GM12878 (cell line): ENCODE data around the gene RNF121. TPM values are rescaled to one million over a fixed set of nuclear protein-coding genes. Genes with fewer than 3 reads are reported as not detected.

ENCODE experiments used
- ATAC-seq: fragments of 200-7000 bp; cut with Tn5 transposase; 3 replicates; pipeline ENCODE4 v1.9.1; 2020; ENCODE audit warnings: mild to moderate bottlenecking, moderate library complexity
- BruUV-seq: library from RNA; stranded (reverse); fragments of 400-500 nt; replicated peaks from 2 replicates; lab custom pipeline; 2021; lab: Mats Ljungman, UMichigan
- CTCF ChIA-PET: fragments of 300-600 bp; sonication (Branson Sonifier 250); formaldehyde crosslinking; extraction: SDS; loops from one replicate; lab custom pipeline; 2021; ENCODE audit warnings: inconsistent platforms; lab: Yijun Ruan, JAX
- POLR2A ChIA-PET: fragments of 350-600 bp; formaldehyde crosslinking; extraction: SDS; loops from one replicate; lab custom pipeline; 2021; ENCODE audit warnings: inconsistent platforms; lab: Charles Lee
- RAD21 ChIA-PET: fragments of 300-600 bp; sonication (Branson Sonifier 250); formaldehyde crosslinking; loops from one replicate; lab custom pipeline; 2023; ENCODE audit warnings: antibody characterized with exemption; ENCODE audit not compliant: unreplicated experiment; lab: Charles Lee
- SMC1A ChIA-PET: fragments of 300-600 bp; sonication (Branson Sonifier 250); formaldehyde crosslinking; loops from one replicate; lab custom pipeline; 2023; ENCODE audit not compliant: unreplicated experiment, uncharacterized antibody; lab: Charles Lee
- DNase-seq: peaks from one replicate; pipeline ENCODE4 v3.0.0-alpha.2; 2011; ENCODE audit warnings: low read depth, low spot score
- FAIRE-seq: peaks from 3 replicates; lab custom pipeline; 2011; peaks lifted over from hg19 to GRCh38; lab: Jason Lieb, UNC
- H2AFZ ChIP-seq: 2 replicates; pipeline ENCODE4 v1.6.0; 2011; ENCODE audit warnings: low read depth, low read length, control low read depth; ENCODE audit not compliant: control insufficient read depth
- H3K27ac ChIP-seq: 2 replicates; pipeline ENCODE4 v1.5.1; 2011; ENCODE audit warnings: control low read depth; ENCODE audit not compliant: control insufficient read depth, insufficient read depth
- H3K27me3 ChIP-seq, 2 experiments: replicated peaks in 1 of 2; 2 replicates each; pipeline versions ENCODE4 v1.6.0 to v1.6.1; 2011; ENCODE audit warnings: low read length in 1 of 2; ENCODE audit not compliant: control insufficient read depth in 2 of 2, insufficient read depth in 2 of 2
- H3K36me3 ChIP-seq, 2 experiments: 2 replicates each; pipeline ENCODE4 v1.5.1; 2011; ENCODE audit warnings: low read length in 1 of 2; ENCODE audit not compliant: control insufficient read depth in 2 of 2, insufficient read depth in 2 of 2
- H3K4me1 ChIP-seq: 2 replicates; pipeline ENCODE4 v1.6.1; 2011; ENCODE audit warnings: mild to moderate bottlenecking, low read length, moderate library complexity, mixed read lengths; ENCODE audit not compliant: control insufficient read depth, insufficient read depth
- H3K4me2 ChIP-seq: 2 replicates; pipeline ENCODE4 v1.6.0; 2011; ENCODE audit warnings: control low read depth; ENCODE audit not compliant: control insufficient read depth, insufficient read depth
- H3K4me3 ChIP-seq: fragments of 200-600 bp; sonication (generic); 2 replicates; pipeline ENCODE4 v1.5.1; 2016
- H3K79me2 ChIP-seq: 2 replicates; pipeline ENCODE4 v1.6.0; 2011; ENCODE audit warnings: low read length; ENCODE audit not compliant: control insufficient read depth, insufficient read depth
- H3K9ac ChIP-seq: 2 replicates; pipeline ENCODE4 v1.8.0; 2011; ENCODE audit warnings: low read length, control low read depth, mixed read lengths; ENCODE audit not compliant: control insufficient read depth, insufficient read depth
- H3K9me3 ChIP-seq: replicated peaks from 3 replicates; pipeline ENCODE4 v1.5.1; 2011; ENCODE audit warnings: mild to moderate bottlenecking, low read length; ENCODE audit not compliant: control insufficient read depth, insufficient read depth
- H4K20me1 ChIP-seq: 2 replicates; pipeline ENCODE4 v1.6.0; 2011; ENCODE audit not compliant: control insufficient read depth, insufficient read depth
- MTA2 ChIP-seq: fragments of 450-650 bp; IDR thresholded peaks from 2 replicates; pipeline ENCODE4 v1.6.1; 2016; ENCODE audit warnings: low read depth, mild to moderate bottlenecking, moderate library complexity
- POLR2A ChIP-seq: IDR thresholded peaks from 2 replicates; pipeline ENCODE4 v1.6.1; 2011; ENCODE audit warnings: low read depth, mild to moderate bottlenecking, low read length
- POLR2AphosphoS5 ChIP-seq: IDR thresholded peaks from 2 replicates; pipeline ENCODE4 v1.6.1; 2011; ENCODE audit warnings: mild to moderate bottlenecking, low read length, inconsistent platforms
- WGBS: methylation state at CpG from one replicate; pipeline ENCODE4 v1.1.6; 2016; ENCODE audit warnings: low lambda C conversion rate; ENCODE audit not compliant: insufficient replicate concordance, insufficient coverage; ENCODE audit errors: missing lambda C conversion rate; 5-methylcytosine and 5-hydroxymethylcytosine counted together
- in situ Hi-C: fragments of 300-500 bp; cut with MboI; formaldehyde crosslinking; loops from 9 replicates; pipeline ENCODE4 v1.14.3; 2018; ENCODE audit warnings: mixed read lengths
- intact Hi-C: fragments of 100-400 bp; cut with micrococcal nuclease; formaldehyde crosslinking; loops from one replicate; pipeline ENCODE4 v1.14.2; 2022; ENCODE audit not compliant: unreplicated experiment
- polyA plus RNA-seq, 11 experiments: library from polyadenylated mRNA; depleted of rRNA in 4 of 11; unstranded in 6 of 11; stranded (reverse) in 5 of 11; fragments of >200 nt; fragmentation: Nextera tagmentation in 4 of 11; fragmentation: Illumina TruSeq in 1 of 11; extraction: Ambion mirVana in 4 of 11; extraction: Trizol in 1 of 11; gene quantifications; 1 replicate in 1 of 11; 2 replicates in 10 of 11; pipeline versions ENCODE4 v1.2.1 to v1.2.3, GENCODE V29; 2011 to 2016; ENCODE audit warnings: inconsistent platforms in 2 of 11, missing spikeins in 2 of 11, low read depth in 1 of 11
- total RNA-seq, 4 experiments: library from RNA; depleted of rRNA in 3 of 4; stranded (reverse); fragments of >200 nt in 3 of 4; fragmentation: Illumina TruSeq in 1 of 4; extraction: Trizol in 1 of 4; gene quantifications; 2 replicates each; pipeline versions ENCODE4 v1.2.1 to v1.2.3, GENCODE V29; 2013 to 2021
- TF ChIP-seq, protein P1 (sequence below): fragments of 450-650 bp; IDR thresholded peaks from 2 replicates; pipeline ENCODE4 v1.6.1; 2017; ENCODE audit warnings: mild to moderate bottlenecking, moderate library complexity

Gene RNF121
- total and polyA plus RNA-seq, 10 of the 15 experiments (the other 5 are each of a cell fraction or from before 2014, with no cell fraction given): 8.6 to 73.7 (median 32.7) TPM

GRCh38 chr11:72000202-72000867, 71.5 kb downstream of the RNF121 start:
- Histone ChIP-seq H3K4me3 (no peak overlapping the region), H3K79me2 (peaks cover 10% of the 10 kb centered on the region), H2AFZ (no peak overlapping the region), H3K4me2 (no peak overlapping the region), H3K27ac (no peak overlapping the region), H3K9ac (no peak overlapping the region), H3K27me3 (no peaks in the 10 kb centered on the region), H3K36me3 (peaks cover 29 to 50% of the 10 kb centered on the region in 2 experiments; a peak in 3 of 4 replicates), H3K4me1 (peaks cover 32% of the 10 kb centered on the region), H4K20me1 (no peaks in the 10 kb centered on the region), H3K9me3 (no peaks in the 10 kb centered on the region)
- 88% methylated on average over 10 of the region's 10 CpGs for whole genome bisulfite sequencing
- ChIA-PET POLR2A (interaction anchor here (1.0 kb wide), 1 partner anchor 69 kb away, joined by 3 read pairs; no protein-coding TSS in a partner anchor), RAD21 (interaction anchor here (0.8 to 4.2 kb wide), 3 partner anchors 15 to 40 kb away, joined by 3 to 21 read pairs (median 3); no protein-coding TSS in a partner anchor), SMC1A (interaction anchor here (0.6 to 3.3 kb wide), 8 partner anchors 9 to 90 kb away, joined by 3 to 16 read pairs (median 3); no protein-coding TSS in a partner anchor), CTCF (interaction anchor here (1.3 to 3.1 kb wide), 3 partner anchors 23 to 431 kb away, joined by 3 to 22 read pairs (median 3); no protein-coding TSS in a partner anchor)
- FAIRE-seq: no peak
- in situ Hi-C loops: no loop called here
- TF ChIP-seq POLR2AphosphoS5: peak; percentile 21; the same call in 1 of the 2 replicates
- TF ChIP-seq MTA2: no peak
- 0 out of 2 replicates have a peak, but pooled peaks have one; percentile 28 for TF ChIP-seq POLR2A
- TF ChIP-seq, protein P1, sequence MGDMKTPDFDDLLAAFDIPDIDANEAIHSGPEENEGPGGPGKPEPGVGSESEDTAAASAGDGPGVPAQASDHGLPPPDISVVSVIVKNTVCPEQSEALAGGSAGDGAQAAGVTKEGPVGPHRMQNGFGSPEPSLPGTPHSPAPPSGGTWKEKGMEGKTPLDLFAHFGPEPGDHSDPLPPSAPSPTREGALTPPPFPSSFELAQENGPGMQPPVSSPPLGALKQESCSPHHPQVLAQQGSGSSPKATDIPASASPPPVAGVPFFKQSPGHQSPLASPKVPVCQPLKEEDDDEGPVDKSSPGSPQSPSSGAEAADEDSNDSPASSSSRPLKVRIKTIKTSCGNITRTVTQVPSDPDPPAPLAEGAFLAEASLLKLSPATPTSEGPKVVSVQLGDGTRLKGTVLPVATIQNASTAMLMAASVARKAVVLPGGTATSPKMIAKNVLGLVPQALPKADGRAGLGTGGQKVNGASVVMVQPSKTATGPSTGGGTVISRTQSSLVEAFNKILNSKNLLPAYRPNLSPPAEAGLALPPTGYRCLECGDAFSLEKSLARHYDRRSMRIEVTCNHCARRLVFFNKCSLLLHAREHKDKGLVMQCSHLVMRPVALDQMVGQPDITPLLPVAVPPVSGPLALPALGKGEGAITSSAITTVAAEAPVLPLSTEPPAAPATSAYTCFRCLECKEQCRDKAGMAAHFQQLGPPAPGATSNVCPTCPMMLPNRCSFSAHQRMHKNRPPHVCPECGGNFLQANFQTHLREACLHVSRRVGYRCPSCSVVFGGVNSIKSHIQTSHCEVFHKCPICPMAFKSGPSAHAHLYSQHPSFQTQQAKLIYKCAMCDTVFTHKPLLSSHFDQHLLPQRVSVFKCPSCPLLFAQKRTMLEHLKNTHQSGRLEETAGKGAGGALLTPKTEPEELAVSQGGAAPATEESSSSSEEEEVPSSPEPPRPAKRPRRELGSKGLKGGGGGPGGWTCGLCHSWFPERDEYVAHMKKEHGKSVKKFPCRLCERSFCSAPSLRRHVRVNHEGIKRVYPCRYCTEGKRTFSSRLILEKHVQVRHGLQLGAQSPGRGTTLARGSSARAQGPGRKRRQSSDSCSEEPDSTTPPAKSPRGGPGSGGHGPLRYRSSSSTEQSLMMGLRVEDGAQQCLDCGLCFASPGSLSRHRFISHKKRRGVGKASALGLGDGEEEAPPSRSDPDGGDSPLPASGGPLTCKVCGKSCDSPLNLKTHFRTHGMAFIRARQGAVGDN: no peak
- BruUV-seq: no TSS peak
- ATAC-seq: no peak
- intact Hi-C loops: no loop called here
- no peak for DNase-seq
